ENCODE data around the gene S100A6.
"Not testable (repeated sequence)": the region's sequence is repeated elsewhere in the genome, so short reads cannot be mapped to it uniquely, and the experiment has no call there.

GRCh38 chr1:153562021-153562420, 26.2 kb upstream of the S100A6 start:
- not testable (repeated sequence) for TF ChIP-seq CTCF (conservative IDR thresholded peaks at IDR 0.05; ENCODE audit: low read depth, low read length); EZH2 (IDR thresholded peaks at IDR 0.05; ENCODE audit: low read length, unreplicated experiment)
